GM12891 (cell line): ENCODE data around the gene RBM38.

ENCODE experiments used
- POLR2A ChIP-seq: IDR thresholded peaks from 2 replicates; pipeline ENCODE4 v1.6.1; 2011; ENCODE audit warnings: low read depth, low read length, control low read depth
- POLR2AphosphoS5 ChIP-seq: IDR thresholded peaks from 2 replicates; pipeline ENCODE4 v1.6.1; 2011; ENCODE audit warnings: low read depth, low read length, control low read depth
- POU2F2 ChIP-seq: IDR thresholded peaks from 2 replicates; pipeline ENCODE4 v1.6.1; 2011; ENCODE audit warnings: low read depth, mild to moderate bottlenecking, control low read depth, low read length, moderate library complexity
- SPI1 ChIP-seq: IDR thresholded peaks from 2 replicates; pipeline ENCODE4 v1.6.1; 2011; ENCODE audit warnings: low read depth, low read length, control low read depth
- TAF1 ChIP-seq: IDR thresholded peaks from 2 replicates; pipeline ENCODE4 v1.6.1; 2011; ENCODE audit warnings: low read depth, low read length, control low read depth

- TF ChIP-seq POLR2A (no peak), SPI1 (no peak), POLR2AphosphoS5 (no peak), TAF1 (no peak), POU2F2 (no peak)
These were observed 37.3 kb downstream of the RBM38 start for GRCh38 chr20:57428324-57429158.
